ENCODE results near the gene CHAT. TPM values are rescaled to one million over a fixed set of nuclear protein-coding genes. Genes with fewer than 3 reads are reported as not detected.

Gene CHAT
- total and polyA plus RNA-seq, 2 donors (not counting 3 experiments of a cell fraction or from before 2014, with no cell fraction given): not detected

- FAIRE-seq (no peak), DNase-seq (ENCODE audit: low read depth, low spot score) (no peak)
- no peaks in the 10 kb centered on the region for H4K20me1 ChIP-seq (replicated peaks; ENCODE audit: control insufficient read depth, extremely low read depth, insufficient read depth, low read length)
- H3K9me3 ChIP-seq (replicated peaks; ENCODE audit: control insufficient read depth, insufficient read depth, low read length): no peaks in the 10 kb centered on the region
- intact Hi-C loops (cut with micrococcal nuclease): no loop called here
- H3K9me1 ChIP-seq (replicated peaks; ENCODE audit: control insufficient read depth, extremely low read depth, insufficient read depth, low read length): no peaks in the 10 kb centered on the region
- no TSS peak for BruUV-seq (replicated peaks)
- no peak for TF ChIP-seq CTCF (IDR thresholded peaks at IDR 0.05; ENCODE audit: extremely low read depth in 1 of 2, insufficient read depth in 1 of 2, low read depth in 1 of 2, low read length in 2 of 2)
- TF ChIP-seq MAX (IDR thresholded peaks at IDR 0.05; ENCODE audit: insufficient read depth, insufficient read length): no peak
- TF ChIP-seq FOS (IDR thresholded peaks at IDR 0.05; ENCODE audit: borderline replicate concordance, insufficient read depth, low read length): no peak
- TF ChIP-seq POLR2A (IDR thresholded peaks at IDR 0.05; ENCODE audit: low read depth, low read length): no peak
- TF ChIP-seq JUN (IDR thresholded peaks at IDR 0.05; ENCODE audit: borderline replicate concordance, insufficient read depth, insufficient read length, low read depth): no peak
- no peak for TF ChIP-seq EZH2 (IDR thresholded peaks at IDR 0.05; ENCODE audit: borderline replicate concordance, low read depth, low read length, severe bottlenecking)
- no peak for TF ChIP-seq GATA2 (IDR thresholded peaks at IDR 0.05; ENCODE audit: insufficient read depth, insufficient read length, low read depth, low read length)
- no peak for TF ChIP-seq POLR2AphosphoS5 (IDR thresholded peaks at IDR 0.05; ENCODE audit: insufficient read depth, low read depth, low read length)
- H3K4me1 ChIP-seq (ENCODE audit: control insufficient read depth, extremely low read depth, insufficient read depth, low read length): peaks cover 3% of the 10 kb centered on the region
- H3K27ac ChIP-seq (ENCODE audit: insufficient read depth, low read depth, low read length): no peak overlapping the region
- H3K36me3 ChIP-seq (ENCODE audit: control insufficient read depth in 2 of 2, extremely low read depth in 1 of 2, insufficient read depth in 2 of 2, low read length in 2 of 2): no peaks in the 10 kb centered on the region
- ChIA-PET CTCF (no interaction called here), POLR2A (no interaction called here)
- H2AFZ ChIP-seq (ENCODE audit: low read depth, low read length): no peak overlapping the region
- H3K4me2 ChIP-seq (ENCODE audit: insufficient read depth, low read length): no peak overlapping the region
- H3K79me2 ChIP-seq (ENCODE audit: control insufficient read depth, insufficient read depth, low read length): no peaks in the 10 kb centered on the region
- H3K27me3 ChIP-seq (ENCODE audit: control insufficient read depth in 2 of 2, insufficient read depth in 2 of 2, low read length in 2 of 2): peaks cover 11 to 25% of the 10 kb centered on the region in 2 experiments
- dilution Hi-C loops (cut with MboI; ENCODE audit: extremely low pct_ligation_motif_present, low sequenced_read_pairs): no loop called here
- no peak overlapping the region for H3K4me3 ChIP-seq (replicated peaks in 1 of 3; ENCODE audit: insufficient read depth in 1 of 3, low read depth in 1 of 3, low read length in 3 of 3)
- H3K9ac ChIP-seq (replicated peaks; ENCODE audit: extremely low read depth, insufficient read depth, low read length): no peak overlapping the region
Measured at GRCh38 chr10:49682879-49683278, 69.0 kb downstream of the CHAT start.
